Adipocyte (in vitro differentiated cells): Measurements from ENCODE around the gene OAS1.

Source experiments
- DNase-seq: peaks from one replicate; pipeline ENCODE4 v3.0.0-alpha.2; 2015; ENCODE audit warnings: low read depth
- H3K27me3 ChIP-seq: replicated peaks from 2 replicates; pipeline ENCODE4 v1.7.0; 2013; ENCODE audit warnings: mild to moderate bottlenecking, low read length, moderate library complexity; ENCODE audit not compliant: control insufficient read depth, insufficient read depth
- H3K36me3 ChIP-seq: 2 replicates; pipeline ENCODE4 v1.7.0; 2013; ENCODE audit warnings: low read length, mild to moderate bottlenecking, moderate library complexity; ENCODE audit not compliant: control insufficient read depth, insufficient read depth, severe bottlenecking
- H3K4me1 ChIP-seq: 2 replicates; pipeline ENCODE4 v1.7.0; 2013; ENCODE audit warnings: mild to moderate bottlenecking, low read length, moderate library complexity; ENCODE audit not compliant: control insufficient read depth, insufficient read depth
- H3K4me3 ChIP-seq: 2 replicates; pipeline ENCODE4 v1.7.0; 2013; ENCODE audit warnings: mild to moderate bottlenecking, low read length, moderate library complexity
- H3K9ac ChIP-seq: 2 replicates; pipeline ENCODE4 v1.7.0; 2013; ENCODE audit warnings: mild to moderate bottlenecking, low read length, moderate library complexity
- H3K9me3 ChIP-seq: 2 replicates; pipeline ENCODE4 v1.7.0; 2013; ENCODE audit warnings: mild to moderate bottlenecking, low read length, moderate library complexity; ENCODE audit not compliant: control insufficient read depth

Gene OAS1

GRCh38 chr12:112906712-112907414, at the start of gene OAS1:
TSS of gene OAS1 (plus strand) at chr12:112906962. CDS start at chr12:112907040, 78 bp downstream.
- H3K4me1 ChIP-seq = peaks cover 50% of the 10 kb centered on the region
- peak within 1 kb of the TSS; percentile 82 for H3K4me3 ChIP-seq
- peaks cover 11% of the 10 kb centered on the region for H3K36me3 ChIP-seq
- H3K27me3 ChIP-seq = no peaks in the 10 kb centered on the region
- peak; percentile 48 for DNase-seq
- H3K9me3 ChIP-seq = peaks cover 6% of the 10 kb centered on the region
- peak within 1 kb of the TSS; percentile 81 for H3K9ac ChIP-seq

- Histone ChIP-seq H3K4me3 (no peak overlapping the region), H3K9ac (no peak overlapping the region)
Measured at GRCh38 chr12:112859291-112859690, 47.5 kb upstream of the OAS1 start.

DNA sequence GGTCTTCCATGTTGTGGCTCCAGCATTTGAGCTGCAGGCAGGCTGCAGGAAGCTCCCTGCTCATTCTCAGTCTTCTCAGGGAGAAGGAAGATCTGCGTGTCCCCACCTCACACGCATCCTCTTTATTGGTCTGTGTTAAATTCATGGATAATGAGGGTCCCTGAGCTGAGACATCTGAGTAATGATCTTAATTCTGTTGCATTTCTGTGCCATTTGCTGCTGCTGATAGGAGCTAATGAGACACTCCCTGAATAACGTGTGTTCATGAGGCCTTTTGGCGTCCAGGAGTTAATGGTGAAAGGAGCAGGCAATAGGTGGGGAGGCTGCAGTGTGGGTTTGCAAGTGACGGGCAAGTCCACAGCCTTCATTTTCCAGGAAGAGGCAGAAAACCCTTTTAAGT, 46.6 kb upstream of the OAS1 start:
- H3K9me3 ChIP-seq = no peaks in the 10 kb centered on the region
- H3K36me3 ChIP-seq = no peaks in the 10 kb centered on the region
- no peak for DNase-seq
- H3K4me3 ChIP-seq = no peak overlapping the region
- H3K27me3 ChIP-seq = peaks cover 76% of the 10 kb centered on the region
- H3K4me1 ChIP-seq = no peaks in the 10 kb centered on the region
- no peak overlapping the region for H3K9ac ChIP-seq

More at GRCh38 chr12:112859291-112859690, 47.5 kb upstream of the OAS1 start:
- H3K9me3 ChIP-seq = no peaks in the 10 kb centered on the region
- H3K36me3 ChIP-seq = no peaks in the 10 kb centered on the region
- no peak for DNase-seq
- H3K4me1 ChIP-seq = no peaks in the 10 kb centered on the region
- H3K27me3 ChIP-seq = peaks cover 75% of the 10 kb centered on the region

- no peak for DNase-seq
- Histone ChIP-seq H3K36me3 (no peaks in the 10 kb centered on the region), H3K4me1 (peaks cover 9% of the 10 kb centered on the region), H3K9me3 (no peaks in the 10 kb centered on the region), H3K9ac (no peak overlapping the region), H3K4me3 (no peak overlapping the region), H3K27me3 (peaks cover 72% of the 10 kb centered on the region)
Measured at GRCh38 chr12:112861284-112861683, 45.5 kb upstream of the OAS1 start.

DNA sequence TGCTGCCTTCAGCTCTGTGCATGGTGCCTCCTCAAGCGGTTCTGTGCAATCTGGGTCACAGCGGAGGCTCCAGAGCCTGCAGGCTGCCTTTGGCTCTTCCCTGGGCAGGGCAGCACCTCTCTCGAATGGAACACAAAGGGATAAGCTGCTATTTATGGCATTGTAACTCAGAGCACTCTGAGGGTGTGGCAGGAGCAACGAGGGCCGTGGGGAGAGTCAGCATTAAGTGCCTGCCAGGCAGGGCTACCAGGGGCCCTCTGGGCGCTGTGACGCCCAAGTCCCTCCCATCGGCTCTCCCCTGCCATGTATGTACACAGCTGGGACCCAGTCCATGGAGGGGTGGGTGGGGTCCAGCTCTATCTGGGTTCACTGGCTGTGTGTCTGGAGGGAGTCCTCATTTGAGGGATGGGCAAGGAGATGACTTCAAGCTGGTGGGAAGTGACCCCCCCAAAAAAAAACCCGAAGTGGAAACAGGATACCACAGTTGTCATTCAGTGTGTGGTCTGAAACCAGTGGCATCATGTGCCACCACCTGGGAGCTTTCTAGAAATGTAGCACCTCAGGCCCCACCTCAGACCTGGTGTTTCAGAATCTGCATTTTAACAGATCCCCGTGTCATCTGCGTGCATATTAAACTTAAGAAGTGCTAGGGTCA, 44.0 kb upstream of the OAS1 start:
- no peaks in the 10 kb centered on the region for H3K36me3 ChIP-seq
- H3K4me3 ChIP-seq = no peak overlapping the region
- H3K27me3 ChIP-seq = peaks cover 63% of the 10 kb centered on the region
- H3K9ac ChIP-seq = no peak overlapping the region
- H3K9me3 ChIP-seq = no peaks in the 10 kb centered on the region
- H3K4me1 ChIP-seq = peaks cover 13% of the 10 kb centered on the region
- DNase-seq = no peak

- H3K27me3 ChIP-seq = peaks cover 56% of the 10 kb centered on the region
Measured at GRCh38 chr12:112868459-112869041, 38.2 kb upstream of the OAS1 start.

DNA sequence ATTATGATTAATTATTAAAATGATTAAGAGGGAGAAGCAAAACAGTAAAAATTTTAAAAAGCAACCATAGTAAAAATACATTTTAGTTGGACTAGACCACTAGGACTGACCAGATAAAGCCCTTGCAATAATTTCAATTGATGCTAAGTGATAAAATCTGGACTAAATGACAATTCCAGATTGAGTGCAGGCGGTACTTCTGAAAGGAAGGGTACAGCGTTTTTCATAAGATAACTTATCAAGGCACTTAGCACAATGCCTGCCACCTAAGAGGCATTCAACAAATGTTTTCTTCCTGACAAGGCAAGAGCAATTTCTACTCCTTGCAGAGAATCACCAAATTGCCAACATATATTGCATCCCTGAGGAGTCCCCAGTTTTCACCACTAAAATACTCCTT, 37.7 kb upstream of the OAS1 start:
- H3K4me3 ChIP-seq = no peak overlapping the region
- H3K27me3 ChIP-seq = peaks cover 57% of the 10 kb centered on the region
- no peak for DNase-seq
- peaks cover 13% of the 10 kb centered on the region for H3K4me1 ChIP-seq
- H3K9me3 ChIP-seq = no peaks in the 10 kb centered on the region
- no peak overlapping the region for H3K9ac ChIP-seq
- no peaks in the 10 kb centered on the region for H3K36me3 ChIP-seq

More at GRCh38 chr12:112868459-112869041, 38.2 kb upstream of the OAS1 start:
- Histone ChIP-seq H3K36me3 (no peaks in the 10 kb centered on the region), H3K4me1 (peaks cover 13% of the 10 kb centered on the region), H3K4me3 (no peak overlapping the region), H3K9me3 (no peaks in the 10 kb centered on the region), H3K9ac (no peak overlapping the region)
- no peak for DNase-seq

GRCh38 chr12:112869778-112870177, 37.0 kb upstream of the OAS1 start:
- Histone ChIP-seq H3K4me3 (no peak overlapping the region), H3K9ac (no peak overlapping the region)

DNA sequence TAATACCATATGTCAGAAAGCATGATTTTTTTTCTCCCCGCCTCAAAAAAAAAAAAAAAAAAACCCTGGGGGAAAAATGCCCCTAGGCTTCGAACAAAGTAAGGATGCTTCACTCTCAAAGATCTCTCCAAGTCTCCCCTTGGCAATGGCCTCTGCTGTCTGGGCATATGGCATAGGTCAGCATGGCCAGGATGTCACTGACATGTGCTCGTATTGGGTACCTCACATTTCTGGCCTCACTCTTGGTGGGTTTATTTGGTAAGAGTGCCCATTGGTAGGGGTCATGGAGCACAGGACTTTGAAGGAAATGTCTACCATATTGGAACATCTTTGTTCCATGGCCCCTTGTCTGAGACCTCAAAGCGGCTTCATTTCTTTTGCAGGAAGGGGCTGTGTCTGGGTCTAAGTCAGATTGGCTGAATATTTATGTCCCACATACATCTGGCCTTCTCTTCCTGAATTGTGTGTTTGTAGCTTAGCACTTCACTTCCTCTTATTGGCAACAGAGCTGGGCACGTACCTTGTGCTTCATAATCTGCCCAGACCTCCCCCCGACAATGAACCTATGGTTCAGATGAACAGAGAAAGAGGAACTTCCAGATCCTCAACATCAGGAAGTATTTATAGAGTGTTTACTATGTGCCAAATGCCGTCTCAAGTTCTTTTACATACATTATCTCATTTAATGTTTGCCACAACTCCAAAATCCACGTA, 36.3 kb upstream of the OAS1 start:
- H3K36me3 ChIP-seq = no peaks in the 10 kb centered on the region
- H3K4me1 ChIP-seq = peaks cover 12% of the 10 kb centered on the region
- peaks cover 59% of the 10 kb centered on the region for H3K27me3 ChIP-seq
- H3K9me3 ChIP-seq = no peaks in the 10 kb centered on the region
- H3K4me3 ChIP-seq = no peak overlapping the region
- no peak overlapping the region for H3K9ac ChIP-seq
- no peak for DNase-seq

More at GRCh38 chr12:112869778-112870177, 37.0 kb upstream of the OAS1 start:
- peaks cover 13% of the 10 kb centered on the region for H3K4me1 ChIP-seq
- H3K9me3 ChIP-seq = no peaks in the 10 kb centered on the region
- no peaks in the 10 kb centered on the region for H3K36me3 ChIP-seq
- no peak for DNase-seq
- peaks cover 59% of the 10 kb centered on the region for H3K27me3 ChIP-seq

GRCh38 chr12:112875608-112876007, 31.2 kb upstream of the OAS1 start:
- Histone ChIP-seq H3K27me3 (peaks cover 72% of the 10 kb centered on the region), H3K9ac (no peak overlapping the region), H3K4me3 (no peak overlapping the region), H3K9me3 (no peaks in the 10 kb centered on the region), H3K36me3 (no peaks in the 10 kb centered on the region), H3K4me1 (no peaks in the 10 kb centered on the region)
- no peak for DNase-seq

DNA sequence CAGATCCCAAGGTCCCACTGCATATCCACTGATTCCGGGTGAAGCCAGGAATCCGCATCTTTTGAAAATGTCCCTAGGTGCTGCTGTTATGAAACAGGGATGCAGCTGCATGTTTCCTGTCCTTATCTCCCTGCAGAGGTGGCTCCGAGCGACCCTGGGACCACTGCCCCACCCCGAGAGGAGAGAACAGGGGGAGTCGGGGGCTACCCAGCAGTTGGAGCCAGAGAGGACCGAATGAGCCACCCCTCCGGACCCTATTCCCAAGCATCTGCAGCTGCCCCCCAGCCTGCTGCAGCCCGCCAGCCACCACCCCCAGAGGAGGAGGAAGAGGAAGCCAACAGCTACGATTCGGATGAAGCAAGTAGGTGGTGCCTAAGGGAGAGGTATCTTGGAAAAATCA, 30.3 kb upstream of the OAS1 start:
- no peaks in the 10 kb centered on the region for H3K4me1 ChIP-seq
- no peak overlapping the region for H3K9ac ChIP-seq
- H3K9me3 ChIP-seq = no peaks in the 10 kb centered on the region
- no peaks in the 10 kb centered on the region for H3K36me3 ChIP-seq
- DNase-seq = no peak
- peaks cover 72% of the 10 kb centered on the region for H3K27me3 ChIP-seq
- no peak overlapping the region for H3K4me3 ChIP-seq
